ENCODE results near the gene MIPOL1.

MIPOL1 gene

DNA sequence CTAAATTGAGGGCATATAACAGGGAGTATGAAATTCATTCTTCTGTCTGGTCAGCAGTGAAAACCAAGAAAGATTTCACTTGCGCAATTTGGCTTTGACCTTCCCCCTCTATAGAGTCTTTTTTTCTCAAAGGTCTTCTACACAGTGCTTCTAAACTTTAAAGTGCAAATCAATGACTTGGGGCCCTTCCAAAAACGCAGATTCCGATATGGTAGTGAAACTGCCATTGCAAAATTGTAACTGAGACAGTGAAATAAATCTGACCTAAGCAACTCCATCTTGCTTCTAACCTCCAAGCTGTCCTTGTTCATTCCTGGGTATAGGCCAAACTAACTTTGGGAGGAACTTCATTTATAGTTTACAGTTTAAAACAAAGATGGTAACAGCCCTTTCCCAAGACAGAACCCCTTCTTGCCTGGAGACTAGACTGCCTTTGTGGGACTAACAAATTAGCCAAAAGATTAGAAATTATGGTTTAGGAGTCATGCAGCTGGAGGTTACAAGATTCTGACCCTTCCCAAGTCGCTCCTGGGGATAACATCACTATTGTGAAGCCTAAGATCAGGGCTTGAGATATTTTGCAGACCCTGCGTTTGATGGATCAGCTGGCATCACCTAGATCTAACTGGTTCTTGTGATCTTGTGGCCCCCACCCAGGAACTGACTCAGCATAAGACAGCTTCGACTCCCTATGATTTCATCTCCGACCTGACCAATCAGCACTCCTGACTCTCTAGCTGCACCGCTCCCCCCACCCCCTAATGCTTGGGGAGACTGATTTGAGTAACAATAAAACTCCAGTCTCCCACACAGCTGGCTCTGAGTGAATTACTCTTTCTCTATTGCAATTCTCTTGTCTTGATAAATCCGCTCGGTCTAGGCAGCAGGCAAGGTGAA, 30.3 kb upstream of the MIPOL1 start:
- Histone ChIP-seq H3F3A (ENCODE audit: insufficient read depth, low read length) (no peaks in the 10 kb centered on the region), H3K36me3 (ENCODE audit: insufficient read depth, low read length) (no peaks in the 10 kb centered on the region), H3K4me1 (ENCODE audit: insufficient read depth, low read length, severe bottlenecking) (no peaks in the 10 kb centered on the region), H3K4me3 (ENCODE audit: low read depth, low read length, poor library complexity, severe bottlenecking) (no peak overlapping the region), H3K27ac (ENCODE audit: low read depth, low read length, poor library complexity, severe bottlenecking) (no peak overlapping the region), H3K9ac (ENCODE audit: low read length) (no peak overlapping the region), H3K4me2 (ENCODE audit: low read length) (no peak overlapping the region), H3K79me2 (ENCODE audit: insufficient read depth, low read length) (no peaks in the 10 kb centered on the region), H4K20me1 (ENCODE audit: insufficient read depth, low read length) (no peaks in the 10 kb centered on the region), H3K9me2 (ENCODE audit: low read depth, low read length) (no peaks in the 10 kb centered on the region), H2AFZ (ENCODE audit: low read length) (no peak overlapping the region), H3K9me3 (ENCODE audit: low read length) (no peaks in the 10 kb centered on the region), H3K27me3 (ENCODE audit: insufficient read depth, low read length) (no peaks in the 10 kb centered on the region)
- no peak for TF ChIP-seq EZH2 (IDR thresholded peaks at IDR 0.05; ENCODE audit: borderline replicate concordance, low read length)

DNA sequence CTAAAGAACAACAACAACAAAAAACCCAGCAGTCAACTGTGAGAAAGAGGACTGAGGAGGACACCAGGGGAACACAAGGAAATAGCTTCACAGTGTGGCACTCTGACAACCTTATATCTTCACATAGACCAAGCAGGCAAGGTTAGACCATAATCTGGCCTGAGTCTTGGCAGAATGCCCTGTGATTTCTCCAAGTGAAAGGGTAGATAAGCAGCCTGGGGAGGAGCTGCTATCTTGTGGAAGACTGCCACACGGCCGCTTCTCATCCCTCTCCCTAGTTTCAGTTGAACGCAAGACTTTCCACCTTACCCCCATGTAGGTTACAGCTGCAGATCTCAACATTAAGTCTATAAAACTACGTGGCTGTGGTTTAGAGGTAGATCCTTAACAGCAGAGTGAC, 29.0 kb upstream of the MIPOL1 start:
- Histone ChIP-seq H3K36me3 (ENCODE audit: insufficient read depth, low read length) (no peaks in the 10 kb centered on the region), H3K4me3 (ENCODE audit: low read depth, low read length, poor library complexity, severe bottlenecking) (no peak overlapping the region), H3K9me2 (ENCODE audit: low read depth, low read length) (no peaks in the 10 kb centered on the region), H3K27me3 (ENCODE audit: insufficient read depth, low read length) (no peaks in the 10 kb centered on the region), H3K27ac (ENCODE audit: low read depth, low read length, poor library complexity, severe bottlenecking) (no peak overlapping the region), H3K9me3 (ENCODE audit: low read length) (no peaks in the 10 kb centered on the region), H3K4me2 (ENCODE audit: low read length) (no peak overlapping the region), H4K20me1 (ENCODE audit: insufficient read depth, low read length) (no peaks in the 10 kb centered on the region), H3K79me2 (ENCODE audit: insufficient read depth, low read length) (no peaks in the 10 kb centered on the region), H3K9ac (ENCODE audit: low read length) (no peak overlapping the region), H3K4me1 (ENCODE audit: insufficient read depth, low read length, severe bottlenecking) (no peaks in the 10 kb centered on the region), H3F3A (ENCODE audit: insufficient read depth, low read length) (no peaks in the 10 kb centered on the region), H2AFZ (ENCODE audit: low read length) (no peak overlapping the region)
- TF ChIP-seq, protein P1, sequence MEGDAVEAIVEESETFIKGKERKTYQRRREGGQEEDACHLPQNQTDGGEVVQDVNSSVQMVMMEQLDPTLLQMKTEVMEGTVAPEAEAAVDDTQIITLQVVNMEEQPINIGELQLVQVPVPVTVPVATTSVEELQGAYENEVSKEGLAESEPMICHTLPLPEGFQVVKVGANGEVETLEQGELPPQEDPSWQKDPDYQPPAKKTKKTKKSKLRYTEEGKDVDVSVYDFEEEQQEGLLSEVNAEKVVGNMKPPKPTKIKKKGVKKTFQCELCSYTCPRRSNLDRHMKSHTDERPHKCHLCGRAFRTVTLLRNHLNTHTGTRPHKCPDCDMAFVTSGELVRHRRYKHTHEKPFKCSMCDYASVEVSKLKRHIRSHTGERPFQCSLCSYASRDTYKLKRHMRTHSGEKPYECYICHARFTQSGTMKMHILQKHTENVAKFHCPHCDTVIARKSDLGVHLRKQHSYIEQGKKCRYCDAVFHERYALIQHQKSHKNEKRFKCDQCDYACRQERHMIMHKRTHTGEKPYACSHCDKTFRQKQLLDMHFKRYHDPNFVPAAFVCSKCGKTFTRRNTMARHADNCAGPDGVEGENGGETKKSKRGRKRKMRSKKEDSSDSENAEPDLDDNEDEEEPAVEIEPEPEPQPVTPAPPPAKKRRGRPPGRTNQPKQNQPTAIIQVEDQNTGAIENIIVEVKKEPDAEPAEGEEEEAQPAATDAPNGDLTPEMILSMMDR (IDR thresholded peaks at IDR 0.05; ENCODE audit: low read length) = no peak

DNA sequence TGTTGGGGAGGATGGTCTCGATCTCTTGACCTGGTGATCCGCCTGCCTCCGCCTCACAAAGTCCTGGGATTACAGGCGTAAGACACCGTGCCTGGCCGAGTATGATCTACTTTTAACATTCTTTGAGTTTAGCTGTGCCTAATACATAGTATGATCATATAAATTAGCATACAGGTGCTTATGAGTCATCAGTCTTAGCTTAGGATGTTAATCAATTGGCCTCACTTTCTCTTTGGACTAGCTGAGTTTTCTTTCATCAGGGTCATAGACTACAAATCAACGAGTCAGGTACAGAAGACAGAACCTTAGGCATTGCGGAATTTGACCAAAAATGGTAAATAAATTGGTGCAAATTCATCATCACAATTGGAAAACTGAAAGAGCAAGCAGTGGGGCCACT, 27.5 kb upstream of the MIPOL1 start:
- Histone ChIP-seq H3F3A (ENCODE audit: insufficient read depth, low read length) (no peaks in the 10 kb centered on the region), H3K9ac (ENCODE audit: low read length) (no peak overlapping the region), H3K9me2 (ENCODE audit: low read depth, low read length) (no peaks in the 10 kb centered on the region), H3K27ac (ENCODE audit: low read depth, low read length, poor library complexity, severe bottlenecking) (no peak overlapping the region), H4K20me1 (ENCODE audit: insufficient read depth, low read length) (no peaks in the 10 kb centered on the region), H3K36me3 (ENCODE audit: insufficient read depth, low read length) (no peaks in the 10 kb centered on the region), H3K4me2 (ENCODE audit: low read length) (no peak overlapping the region), H3K4me1 (ENCODE audit: insufficient read depth, low read length, severe bottlenecking) (no peaks in the 10 kb centered on the region), H2AFZ (ENCODE audit: low read length) (no peak overlapping the region), H3K79me2 (ENCODE audit: insufficient read depth, low read length) (no peaks in the 10 kb centered on the region), H3K4me3 (ENCODE audit: low read depth, low read length, poor library complexity, severe bottlenecking) (no peak overlapping the region), H3K9me3 (ENCODE audit: low read length) (no peaks in the 10 kb centered on the region), H3K27me3 (ENCODE audit: insufficient read depth, low read length) (no peaks in the 10 kb centered on the region)
- TF ChIP-seq EZH2 (IDR thresholded peaks at IDR 0.05; ENCODE audit: borderline replicate concordance, low read length) = no peak
- TF ChIP-seq, protein P1 (IDR thresholded peaks at IDR 0.05; ENCODE audit: low read length) = no peak

DNA sequence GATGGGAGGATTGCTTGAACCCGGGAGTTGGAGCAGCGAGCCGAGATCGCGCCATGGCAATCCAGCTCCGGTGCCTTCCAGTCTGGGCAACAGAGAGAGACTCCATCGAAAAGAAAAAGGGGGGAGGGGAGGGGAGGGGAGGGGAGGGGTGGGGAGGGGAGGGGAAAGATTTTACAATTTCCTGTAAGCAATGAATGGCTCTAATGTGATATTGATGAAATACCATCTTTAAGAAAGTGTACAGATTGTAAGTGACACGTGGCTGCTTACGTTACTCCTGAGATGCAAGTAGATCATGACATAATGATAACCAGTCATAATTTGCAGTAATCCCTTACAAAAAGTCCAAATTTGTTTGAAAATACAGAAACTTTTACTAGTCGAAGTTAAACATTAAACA, 26.7 kb upstream of the MIPOL1 start:
- Histone ChIP-seq H3K4me3 (ENCODE audit: low read depth, low read length, poor library complexity, severe bottlenecking) (no peak overlapping the region), H3K79me2 (ENCODE audit: insufficient read depth, low read length) (no peaks in the 10 kb centered on the region), H3K4me1 (ENCODE audit: insufficient read depth, low read length, severe bottlenecking) (no peaks in the 10 kb centered on the region), H3K27me3 (ENCODE audit: insufficient read depth, low read length) (no peaks in the 10 kb centered on the region), H3F3A (ENCODE audit: insufficient read depth, low read length) (no peaks in the 10 kb centered on the region), H3K9me2 (ENCODE audit: low read depth, low read length) (no peaks in the 10 kb centered on the region), H3K9ac (ENCODE audit: low read length) (no peak overlapping the region), H3K27ac (ENCODE audit: low read depth, low read length, poor library complexity, severe bottlenecking) (no peak overlapping the region), H3K4me2 (ENCODE audit: low read length) (no peak overlapping the region), H4K20me1 (ENCODE audit: insufficient read depth, low read length) (no peaks in the 10 kb centered on the region), H2AFZ (ENCODE audit: low read length) (no peak overlapping the region), H3K36me3 (ENCODE audit: insufficient read depth, low read length) (no peaks in the 10 kb centered on the region), H3K9me3 (ENCODE audit: low read length) (no peaks in the 10 kb centered on the region)
- TF ChIP-seq EZH2 (IDR thresholded peaks at IDR 0.05; ENCODE audit: borderline replicate concordance, low read length) = no peak
- TF ChIP-seq, protein P1 (IDR thresholded peaks at IDR 0.05; ENCODE audit: low read length) = no peak
